ENCODE measurements around the gene TTC39B.

The TTC39B gene

DNA sequence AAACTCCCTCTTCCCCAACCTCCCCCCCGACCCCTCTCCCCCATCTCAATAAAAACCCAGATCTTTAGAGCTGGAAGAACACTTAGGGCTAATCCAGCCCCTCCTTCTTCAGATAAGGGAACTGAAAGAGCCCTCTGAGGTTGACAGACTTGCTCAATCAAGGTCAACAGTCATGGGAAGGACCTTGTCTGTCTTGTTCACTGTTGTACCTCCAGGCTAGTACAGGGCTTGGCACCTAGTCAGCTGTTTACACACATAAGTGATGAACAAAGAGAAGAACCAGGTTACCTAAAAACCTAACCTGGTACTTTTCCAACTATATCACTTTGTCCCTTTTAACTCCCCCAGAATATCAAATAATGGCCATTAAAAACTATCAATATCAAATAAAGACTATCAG lies 2.4 kb downstream of the TTC39B start:
- DNase-seq (ENCODE audit: low spot score): no peak

GRCh38 chr9:15300218-15300617 lies 6.8 kb downstream of the TTC39B start:
- DNase-seq (ENCODE audit: low spot score): no peak

DNA sequence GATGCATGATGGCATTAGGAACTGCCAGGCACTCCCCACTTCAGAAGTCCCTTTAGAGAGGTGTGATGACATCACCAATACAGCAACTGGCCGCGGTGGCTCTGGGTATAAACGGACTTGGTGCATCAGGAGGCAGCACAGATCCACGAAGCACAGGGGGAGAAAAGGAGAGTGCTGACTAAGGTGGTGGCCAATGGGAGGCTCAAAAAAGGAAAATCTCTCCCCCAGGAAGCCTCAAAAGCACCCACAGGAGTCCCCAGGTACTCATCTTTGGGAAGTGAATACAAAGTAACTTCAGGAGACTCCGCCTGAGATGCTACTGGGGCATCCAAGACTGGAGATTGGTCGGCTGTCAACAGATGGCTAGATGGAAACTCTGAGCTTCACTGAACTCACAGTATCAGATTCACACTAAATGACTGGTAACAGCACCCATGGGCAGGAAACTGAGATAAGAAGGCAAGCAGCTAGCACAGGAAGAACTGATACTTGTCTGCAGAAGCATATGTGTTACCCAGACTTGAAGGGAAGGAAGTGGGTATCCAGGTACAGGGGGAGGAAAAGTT lies 7.6 kb downstream of the TTC39B start:
- no peak for DNase-seq (ENCODE audit: low spot score)

- no peak for DNase-seq (ENCODE audit: low spot score)
Measured at GRCh38 chr9:15298362-15298761, 8.7 kb downstream of the TTC39B start.

DNA sequence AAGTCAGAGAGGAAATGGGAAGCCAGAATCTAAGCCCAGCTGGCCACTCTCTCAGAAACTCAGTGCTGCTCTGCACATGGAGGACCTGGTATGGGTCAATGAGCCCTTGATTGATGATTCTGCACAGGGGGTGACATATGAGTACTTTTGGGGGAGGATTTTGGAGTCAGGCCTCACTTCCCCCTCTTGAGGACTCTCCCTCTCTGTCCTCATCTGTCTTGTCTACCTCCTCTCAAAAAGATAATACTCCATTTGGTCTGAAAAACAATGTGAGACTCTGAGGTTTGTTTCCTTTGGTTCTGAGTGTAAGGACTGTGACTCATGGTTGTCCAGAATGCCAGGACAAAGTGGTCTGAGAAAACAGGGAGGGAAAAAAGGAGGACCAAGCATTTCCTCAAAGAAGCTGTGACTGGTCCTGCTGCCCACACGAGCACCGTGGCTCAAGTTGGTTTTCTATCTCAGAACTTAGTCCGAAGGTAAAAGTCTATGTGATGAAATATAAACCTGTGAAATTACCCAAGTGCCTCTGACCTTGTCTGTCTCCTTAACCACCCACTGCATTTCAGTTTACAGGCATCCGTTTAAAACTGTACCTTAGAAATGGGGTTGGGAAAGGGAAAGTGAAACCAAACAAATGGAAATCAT lies 11.1 kb downstream of the TTC39B start:
- DNase-seq (ENCODE audit: low spot score): no peak

- no peak for DNase-seq (ENCODE audit: low spot score)
Measured at GRCh38 chr9:15294604-15295003, 12.4 kb downstream of the TTC39B start.

DNA sequence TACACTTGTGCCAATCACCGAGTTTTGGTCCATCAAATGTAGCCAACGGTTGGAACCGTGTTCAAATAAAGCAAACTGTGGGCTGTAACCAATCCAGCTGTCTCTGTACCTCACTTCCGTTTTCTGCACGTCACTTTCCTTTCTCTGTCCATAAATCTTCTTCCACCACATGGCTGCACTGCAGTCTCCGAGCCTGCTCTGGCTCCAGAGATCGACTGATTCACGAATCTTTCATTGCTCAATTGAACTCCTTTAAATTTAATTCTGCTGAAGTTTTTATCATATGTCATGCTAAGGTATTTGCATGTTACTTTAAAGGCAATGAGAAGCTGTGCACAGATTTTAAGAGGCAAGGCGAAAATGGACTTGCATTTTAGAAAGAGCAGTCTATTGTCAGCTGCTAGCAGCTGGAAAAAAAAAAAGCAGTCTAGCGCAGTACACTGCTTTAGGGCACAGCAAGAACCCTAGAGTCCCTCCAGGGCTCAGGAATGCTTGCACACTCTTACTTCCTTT lies 13.2 kb downstream of the TTC39B start:
- no peak for DNase-seq (ENCODE audit: low spot score)

GRCh38 chr9:15293084-15293483 lies 13.9 kb downstream of the TTC39B start:
- no peak for DNase-seq (ENCODE audit: low spot score)

DNA sequence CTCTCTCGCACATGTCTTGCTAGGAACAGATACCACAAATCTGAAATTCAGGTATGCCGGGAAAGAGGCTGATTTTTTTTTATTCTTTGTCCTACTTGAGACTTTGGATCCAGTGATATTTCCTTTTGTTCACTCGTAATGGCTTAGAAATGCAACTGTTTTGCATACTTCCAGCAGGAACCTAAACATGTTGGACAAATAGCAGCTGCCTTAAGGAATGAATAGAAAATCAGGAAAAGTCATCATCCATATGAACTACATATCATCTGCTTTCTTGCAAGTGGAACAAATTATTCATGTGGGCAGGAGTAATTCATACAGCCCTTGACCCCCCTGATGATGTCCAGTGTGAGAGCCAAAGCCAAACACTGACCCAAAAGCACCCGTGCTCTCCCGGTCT lies 17.4 kb downstream of the TTC39B start:
- DNase-seq (ENCODE audit: low spot score): no peak

DNA sequence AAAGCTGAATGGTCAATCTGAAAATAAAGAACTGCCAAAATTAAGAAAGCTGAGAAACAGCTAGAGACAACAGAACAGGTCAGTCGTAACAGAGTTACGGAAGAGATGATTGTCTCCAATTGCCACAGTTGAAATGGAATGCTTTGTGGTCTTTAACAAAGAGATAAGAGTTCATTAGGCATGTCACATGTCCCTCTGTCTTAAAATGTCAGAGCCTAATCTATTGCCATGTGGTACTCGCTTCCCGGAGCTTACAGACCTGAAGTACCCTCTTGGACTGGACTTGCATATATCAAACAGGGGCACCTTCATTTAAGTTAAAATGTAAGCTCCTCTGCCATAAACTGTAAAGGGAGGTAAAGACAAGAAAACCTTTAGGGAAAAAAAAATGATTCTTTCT lies 19.7 kb downstream of the TTC39B start:
- DNase-seq (ENCODE audit: low spot score): no peak

DNA sequence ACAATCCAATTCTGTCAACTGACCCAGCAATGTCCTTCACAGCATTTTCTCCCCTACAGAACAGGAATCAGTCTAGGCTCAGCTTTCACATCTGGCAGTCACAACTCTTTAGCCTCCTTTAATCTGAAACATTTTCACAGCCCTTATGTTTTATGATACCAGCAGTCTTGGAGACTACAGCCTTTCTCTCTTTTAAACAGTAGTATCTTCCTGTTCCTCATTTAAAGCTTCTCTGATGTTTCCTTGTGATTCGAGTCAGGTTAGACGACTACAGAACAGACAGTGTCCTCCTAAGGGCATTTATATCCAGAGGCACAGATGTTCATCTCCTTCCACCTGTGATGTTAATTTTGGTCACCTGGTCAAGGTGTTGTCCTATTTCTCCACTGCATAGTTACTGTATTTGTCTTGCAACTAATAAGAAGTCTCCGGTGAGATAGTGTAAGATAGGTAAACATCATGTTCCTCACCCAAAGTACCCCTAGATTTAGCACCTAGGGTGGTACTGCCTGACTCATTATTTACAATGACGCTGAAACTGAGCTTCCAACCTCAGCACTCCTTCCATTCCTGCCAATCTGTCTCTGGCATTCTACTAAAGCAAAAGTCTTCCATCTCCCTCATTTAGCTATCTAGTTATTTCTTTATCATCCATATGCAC lies 20.7 kb downstream of the TTC39B start:
- no peak for DNase-seq (ENCODE audit: low spot score)

DNA sequence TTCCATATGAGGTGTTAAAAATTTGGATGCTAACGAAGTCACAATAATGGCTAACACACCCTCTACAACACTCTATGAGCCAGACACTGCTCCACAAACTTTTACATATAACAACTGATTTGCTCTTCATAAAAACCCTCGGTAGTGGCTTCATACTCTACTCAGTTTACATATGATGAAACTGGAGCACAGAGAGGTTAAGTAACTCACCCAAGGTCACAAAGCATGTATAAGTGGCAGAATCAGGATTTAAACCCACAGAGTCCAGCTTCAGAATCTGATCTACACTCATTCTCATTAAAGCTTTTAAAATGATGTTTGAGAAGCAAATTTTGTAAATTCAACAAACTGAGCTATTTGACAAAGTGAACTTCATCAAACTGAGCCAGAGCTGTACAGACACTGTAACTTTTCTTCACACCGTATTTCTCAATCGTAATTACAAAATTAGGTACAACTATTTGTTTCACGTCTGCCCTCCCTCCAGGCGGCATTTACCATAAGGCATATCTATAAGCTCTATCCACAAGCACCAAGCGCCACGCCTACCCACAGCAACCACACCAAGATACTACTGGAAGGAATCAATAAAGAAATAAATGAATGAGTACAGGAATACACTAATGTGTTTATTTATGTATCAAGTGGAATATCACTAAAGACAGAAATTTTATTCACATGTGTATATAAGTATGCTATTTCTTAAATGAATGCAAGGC lies 24.3 kb downstream of the TTC39B start:
- DNase-seq (ENCODE audit: low spot score): no peak

DNA sequence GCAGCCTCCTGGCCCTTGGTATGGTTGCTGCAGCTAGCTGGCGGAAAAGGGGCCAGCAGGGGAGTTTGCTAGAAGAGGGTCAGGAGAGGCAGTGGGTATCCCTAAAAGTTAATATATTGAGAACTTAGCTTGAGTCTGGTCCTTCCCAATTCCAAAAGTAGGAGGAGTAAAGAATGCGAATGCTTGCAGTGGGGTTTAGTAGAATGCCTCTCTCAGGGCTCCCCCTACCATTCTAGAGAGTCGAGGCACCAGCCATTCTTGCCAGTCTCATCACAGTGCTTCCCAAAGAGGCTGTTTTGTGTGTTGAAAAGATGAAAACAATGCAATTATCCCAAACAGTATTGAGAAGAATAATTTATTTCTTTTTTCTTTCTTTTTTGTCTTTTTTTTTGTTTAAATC lies 26.4 kb downstream of the TTC39B start:
- DNase-seq (ENCODE audit: low spot score): no peak

DNA sequence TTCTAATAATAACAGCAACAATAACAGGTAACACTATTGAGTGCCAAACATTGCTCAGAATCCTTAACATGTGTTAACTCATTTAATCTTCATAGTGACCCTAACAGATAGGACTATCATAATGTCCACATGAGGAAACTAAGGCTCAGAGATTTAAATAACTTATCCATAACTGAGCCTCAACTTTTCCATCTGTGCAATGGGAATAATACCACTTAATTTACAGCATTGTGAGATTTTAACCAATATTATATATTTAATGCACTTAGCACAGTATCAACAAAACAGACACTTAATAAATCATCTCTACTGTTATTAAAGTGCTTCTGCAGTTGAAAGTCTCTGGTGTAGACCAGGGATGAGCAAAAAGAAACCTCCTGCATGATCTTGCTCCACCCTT lies 28.2 kb downstream of the TTC39B start:
- no peak for DNase-seq (ENCODE audit: low spot score)

GRCh38 chr9:15278091-15278687 lies 28.8 kb downstream of the TTC39B start:
- no peak for DNase-seq (ENCODE audit: low spot score)

DNA sequence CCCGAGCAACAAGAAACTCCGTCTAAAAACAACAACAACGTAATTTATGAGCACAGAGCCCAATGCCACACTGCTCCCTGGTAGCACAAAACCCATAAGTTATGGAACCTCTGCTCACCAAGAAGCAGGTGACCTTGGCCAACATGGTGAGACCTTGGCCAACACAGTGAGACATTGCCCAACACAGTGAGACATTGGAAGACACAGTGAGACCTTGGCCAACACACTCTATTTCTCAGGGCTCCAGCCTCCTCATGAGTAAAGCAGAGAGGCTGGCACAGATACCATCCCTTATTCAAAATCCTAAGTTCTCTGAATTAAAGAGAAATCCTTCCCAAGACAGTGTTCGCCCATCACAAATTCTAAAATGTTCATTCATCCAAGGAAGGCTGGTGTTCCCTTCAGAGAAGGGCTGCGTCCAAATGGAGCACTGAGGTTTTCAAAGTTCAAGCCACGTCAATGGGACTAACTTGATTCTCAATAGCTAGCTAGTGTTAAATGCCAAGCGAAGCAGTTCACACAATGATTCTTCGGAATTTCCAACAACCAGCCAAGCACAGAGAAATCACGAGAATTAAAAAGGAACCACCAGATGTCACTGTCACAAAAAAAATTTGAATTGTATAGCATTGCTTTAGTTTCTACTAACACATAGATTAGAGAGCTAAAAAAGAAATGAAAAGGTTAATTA lies 29.5 kb downstream of the TTC39B start:
- DNase-seq (ENCODE audit: low spot score): no peak

DNA sequence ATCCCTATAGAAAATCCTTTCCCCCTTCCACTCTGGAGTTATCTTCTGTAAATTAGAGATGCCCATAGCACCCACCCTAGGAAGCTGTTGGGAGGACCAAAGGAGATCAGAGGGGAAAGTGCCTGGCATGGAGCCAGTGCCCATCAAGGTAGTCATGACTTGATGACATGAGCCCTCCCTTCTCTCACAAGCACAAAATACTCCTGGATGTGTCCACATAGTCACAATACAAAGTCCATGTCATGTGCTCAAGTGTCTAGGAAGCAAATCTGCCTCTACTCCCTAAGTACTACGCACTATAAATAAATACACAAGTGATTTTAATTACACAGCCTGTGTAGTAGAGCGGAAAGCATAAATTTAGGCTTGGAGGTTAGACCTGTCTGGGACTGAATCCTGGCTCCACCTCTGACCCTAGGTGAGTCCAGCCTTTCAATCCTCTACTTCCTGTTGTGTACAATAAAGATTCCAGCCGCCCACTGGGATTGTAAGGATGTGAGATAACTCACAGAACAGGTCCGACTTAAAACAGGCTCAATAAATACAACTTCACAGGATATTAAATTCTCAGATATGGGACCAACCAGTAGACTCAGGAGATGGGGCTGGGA lies 30.6 kb downstream of the TTC39B start:
- no peak for DNase-seq (ENCODE audit: low spot score)

GRCh38 chr9:15274425-15274824 lies 32.6 kb downstream of the TTC39B start:
- DNase-seq (ENCODE audit: low spot score): no peak

GRCh38 chr9:15272377-15272928 lies 34.6 kb downstream of the TTC39B start:
- no peak for DNase-seq (ENCODE audit: low spot score)

DNA sequence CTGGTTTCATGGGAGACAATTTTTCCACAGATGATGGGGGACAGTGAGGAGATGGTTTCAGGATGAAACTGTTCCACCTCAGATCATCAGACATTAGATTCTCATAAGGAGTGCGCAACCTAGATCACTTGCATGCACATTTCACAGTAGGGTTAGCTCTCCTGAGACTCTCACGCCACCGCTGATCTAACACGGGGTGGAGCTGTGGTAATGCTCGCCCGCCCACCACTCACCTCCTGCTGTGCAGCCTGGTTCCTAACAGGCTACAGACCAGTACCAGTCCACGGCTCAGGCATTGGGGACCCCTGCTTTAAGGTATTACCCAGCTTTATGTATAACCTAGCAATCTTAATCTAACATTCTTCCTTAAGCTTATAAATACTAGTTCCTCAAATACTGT lies 35.6 kb downstream of the TTC39B start:
- DNase-seq (ENCODE audit: low spot score): no peak

DNA sequence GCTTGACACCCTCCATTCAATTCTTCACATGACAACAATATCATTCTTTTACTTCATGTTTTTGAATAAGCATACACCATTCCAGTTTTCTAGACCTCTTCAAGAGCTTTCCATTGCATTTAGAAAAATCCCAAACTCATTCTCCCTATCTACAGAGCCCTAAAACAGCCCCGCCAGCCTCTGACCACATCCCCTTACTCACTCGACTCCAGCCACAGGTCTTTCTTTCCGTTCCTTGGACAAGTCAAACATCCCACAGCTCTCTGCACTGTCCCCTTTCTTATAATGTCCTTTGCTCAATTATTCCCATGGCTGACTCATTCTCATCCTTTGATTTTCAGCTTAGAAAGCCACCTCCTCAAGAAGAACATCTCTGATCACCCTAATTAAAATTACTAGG lies 38.2 kb downstream of the TTC39B start:
- DNase-seq (ENCODE audit: low spot score): no peak

All from HuH-7 (cell line).